Endothelial cell of umbilical vein (primary cell): Measurements from ENCODE around the gene MGST3. TPM values are rescaled to one million over a fixed set of nuclear protein-coding genes. Genes with fewer than 3 reads are reported as not detected.
"Not testable (repeated sequence)": the region's sequence is repeated elsewhere in the genome, so short reads cannot be mapped to it uniquely, and the experiment has no call there.

Experiments used
- BruUV-seq: library from RNA; stranded (reverse); fragments of 400-500 nt; replicated peaks from 2 replicates; lab custom pipeline; 2021; lab: Mats Ljungman, UMichigan
- CTCF ChIA-PET: fragments of 300-600, 350-600 bp; sonication (Branson Sonifier 250); formaldehyde crosslinking; loops from one replicate; lab custom pipeline; 2021; ENCODE audit warnings: antibody characterized with exemption, inconsistent platforms; lab: Charles Lee
- POLR2A ChIA-PET: fragments of 300-600, 350-600 bp; sonication (Branson Sonifier 250); formaldehyde crosslinking; loops from one replicate; lab custom pipeline; 2021; ENCODE audit warnings: antibody characterized with exemption, inconsistent platforms; lab: Charles Lee
- DNase-seq: peaks from one replicate; pipeline ENCODE4 v3.0.0-alpha.2; 2011; ENCODE audit warnings: low read depth, low spot score
- FAIRE-seq: peaks from 2 replicates; lab custom pipeline; 2011; peaks lifted over from hg19 to GRCh38; lab: Jason Lieb, UNC
- H2AFZ ChIP-seq: 2 replicates; pipeline ENCODE4 v1.6.0; 2012; ENCODE audit warnings: low read depth, low read length, control low read depth, inconsistent platforms
- H3K27ac ChIP-seq: 2 replicates; pipeline ENCODE4 v1.5.1; 2011; ENCODE audit warnings: low read depth, mild to moderate bottlenecking, control low read depth, low read length, moderate library complexity; ENCODE audit not compliant: insufficient read depth
- H3K27me3 ChIP-seq, 2 experiments: 2 replicates each; pipeline versions ENCODE4 v1.6.0 to v1.6.1; 2011; ENCODE audit warnings: low read length in 2 of 2, mixed read lengths in 1 of 2; ENCODE audit not compliant: control insufficient read depth in 2 of 2, insufficient read depth in 2 of 2
- H3K36me3 ChIP-seq, 2 experiments: 2 replicates in 1 of 2; 3 replicates in 1 of 2; pipeline ENCODE4 v1.5.1; 2011; ENCODE audit warnings: low read length in 2 of 2, mild to moderate bottlenecking in 1 of 2, moderate library complexity in 1 of 2; ENCODE audit not compliant: control insufficient read depth in 2 of 2, insufficient read depth in 2 of 2; ENCODE audit errors: extremely low read depth in 1 of 2
- H3K4me1 ChIP-seq: 3 replicates; pipeline ENCODE4 v1.5.1; 2011; ENCODE audit warnings: mild to moderate bottlenecking, low read length; ENCODE audit not compliant: control insufficient read depth, insufficient read depth; ENCODE audit errors: extremely low read depth
- H3K4me2 ChIP-seq: 2 replicates; pipeline ENCODE4 v1.6.1; 2011; ENCODE audit warnings: low read length, control low read depth, mixed read lengths; ENCODE audit not compliant: insufficient read depth
- H3K4me3 ChIP-seq, 3 experiments: fragments of 200-600 bp in 1 of 3; sonication (generic), shearing (Covaris generic) in 1 of 3; replicated peaks in 1 of 3; 2 replicates each; pipeline ENCODE4 v1.5.1; 2011 to 2016; ENCODE audit warnings: control low read depth in 3 of 3, low read length in 3 of 3, mild to moderate bottlenecking in 2 of 3, inconsistent platforms in 1 of 3, low read depth in 1 of 3, moderate library complexity in 1 of 3; ENCODE audit not compliant: insufficient read depth in 1 of 3
- H3K79me2 ChIP-seq: 2 replicates; pipeline ENCODE4 v1.6.0; 2012; ENCODE audit warnings: low read length, inconsistent platforms; ENCODE audit not compliant: control insufficient read depth, insufficient read depth
- H3K9ac ChIP-seq: replicated peaks from 2 replicates; pipeline ENCODE3; 2011; ENCODE audit warnings: low read length, control low read depth; ENCODE audit not compliant: insufficient read depth; ENCODE audit errors: extremely low read depth
- H3K9me1 ChIP-seq: replicated peaks from 3 replicates; pipeline ENCODE4 v1.6.0; 2011; ENCODE audit warnings: mild to moderate bottlenecking, low read length; ENCODE audit not compliant: control insufficient read depth, insufficient read depth; ENCODE audit errors: extremely low read depth
- H3K9me3 ChIP-seq: replicated peaks from 2 replicates; pipeline ENCODE4 v1.5.1; 2012; ENCODE audit warnings: low read length, inconsistent platforms; ENCODE audit not compliant: control insufficient read depth, insufficient read depth
- H4K20me1 ChIP-seq: replicated peaks from 2 replicates; pipeline ENCODE3; 2011; ENCODE audit warnings: mild to moderate bottlenecking, low read length; ENCODE audit not compliant: control insufficient read depth, insufficient read depth; ENCODE audit errors: extremely low read depth
- JUN ChIP-seq: IDR thresholded peaks from 2 replicates; pipeline ENCODE4 v1.6.1; 2011; ENCODE audit warnings: borderline replicate concordance, low read depth; ENCODE audit not compliant: insufficient read length, insufficient read depth
- POLR2AphosphoS5 ChIP-seq: IDR thresholded peaks from 2 replicates; pipeline ENCODE4 v1.6.1; 2012; ENCODE audit warnings: low read depth, mild to moderate bottlenecking, control low read depth, low read length, moderate library complexity; ENCODE audit not compliant: insufficient read depth
- dilution Hi-C: fragments of 300-500 bp; cut with MboI; formaldehyde crosslinking; loops from one replicate; pipeline ENCODE4 v1.15.0; 2019; ENCODE audit warnings: low sequenced_read_pairs; ENCODE audit not compliant: extremely low pct_ligation_motif_present
- intact Hi-C: fragments of 100-400 bp; cut with micrococcal nuclease; formaldehyde crosslinking; loops from one replicate; pipeline ENCODE4 v1.10.0; 2022
- polyA plus RNA-seq, 4 experiments: library from polyadenylated mRNA; depleted of rRNA in 3 of 4; stranded (reverse) in 3 of 4; unstranded in 1 of 4; fragments of >200 nt; gene quantifications; 2 replicates each; pipeline versions ENCODE4 v1.2.1 to v1.2.3, GENCODE V29; 2011 to 2012; ENCODE audit warnings: missing spikeins in 1 of 4
- total RNA-seq: library from RNA; stranded (reverse); gene quantifications from 2 replicates; pipeline ENCODE4 v1.2.3, GENCODE V29; 2021

MGST3 gene
- total and polyA plus RNA-seq, 2 donors (not counting 3 experiments of a cell fraction or from before 2014, with no cell fraction given), result 164 to 288 TPM

DNA sequence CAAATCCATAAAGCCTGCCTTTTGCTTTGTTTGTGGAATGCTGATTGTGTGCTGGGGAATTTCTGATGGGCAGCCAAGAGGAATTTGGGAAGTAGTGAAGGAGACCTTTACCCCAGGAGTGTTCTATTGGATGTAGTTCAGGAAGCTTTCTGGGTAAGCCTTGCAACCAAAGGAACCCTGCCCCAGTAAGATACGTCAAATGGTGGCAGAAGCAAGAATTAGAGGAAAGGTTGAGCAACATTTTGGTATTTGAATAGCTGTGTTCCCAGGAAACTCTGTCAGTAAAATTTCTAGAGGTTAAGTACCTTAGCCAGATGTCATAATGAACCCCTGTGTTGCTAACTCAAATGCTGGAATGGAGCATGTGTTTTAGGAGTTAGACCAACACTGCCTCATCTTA is 6.4 kb downstream of the MGST3 start:
- dilution Hi-C loops, result no loop called here
- H3K4me2 ChIP-seq, result no peak overlapping the region
- H3K9me3 ChIP-seq, result no peaks in the 10 kb centered on the region
- H3K36me3 ChIP-seq, result peaks cover 0 to 4% of the 10 kb centered on the region in 2 experiments
- H4K20me1 ChIP-seq, result no peaks in the 10 kb centered on the region
- H3K27ac ChIP-seq, result no peak overlapping the region
- no peaks in the 10 kb centered on the region for H3K9me1 ChIP-seq
- CTCF ChIA-PET, result interaction anchor here (1.1 kb wide), 2 partner anchors 8 to 35 kb away, joined by 4 read pairs; no protein-coding TSS in a partner anchor
- no peak overlapping the region for H3K9ac ChIP-seq
- DNase-seq, result peak; percentile 72
- POLR2A ChIA-PET, result interaction anchor here (0.5 to 0.6 kb wide), 2 partner anchors 108 to 842 kb away, joined by 3 read pairs; no protein-coding TSS in a partner anchor
- peak; percentile 27 for TF ChIP-seq POLR2AphosphoS5
- no peak for TF ChIP-seq JUN
- intact Hi-C loops, result no loop called here
- FAIRE-seq, result no peak
- peaks cover 26% of the 10 kb centered on the region for H3K4me1 ChIP-seq
- peaks cover 31% of the 10 kb centered on the region for H3K79me2 ChIP-seq
- H2AFZ ChIP-seq, result no peak overlapping the region
- BruUV-seq, result no TSS peak
- no peaks in the 10 kb centered on the region for H3K27me3 ChIP-seq
- H3K4me3 ChIP-seq, result no peak overlapping the region

DNA sequence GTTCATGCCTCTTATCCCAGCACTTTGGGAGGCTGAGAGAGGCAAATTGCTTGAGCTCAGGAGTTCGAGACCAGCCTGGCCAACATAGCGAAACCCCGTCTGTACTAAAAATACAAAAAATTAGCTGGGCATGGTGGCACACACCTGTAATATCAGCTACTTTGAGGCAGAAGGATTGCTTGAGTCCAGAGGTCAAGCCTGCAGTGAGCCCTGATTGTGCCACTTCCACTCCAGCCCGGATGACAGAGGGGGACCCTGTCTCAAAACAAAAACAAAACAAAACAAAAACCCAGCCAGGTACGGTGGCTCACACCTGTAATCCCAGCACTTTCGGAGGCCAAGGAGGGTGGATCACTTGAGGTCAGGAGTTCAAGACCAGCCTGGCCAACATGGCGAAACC is 7.2 kb downstream of the MGST3 start:
- CTCF ChIA-PET, H4K20me1 ChIP-seq, dilution Hi-C loops, H3K9ac ChIP-seq, BruUV-seq, H3K27me3 ChIP-seq, H3K36me3 ChIP-seq, H3K4me3 ChIP-seq, H2AFZ ChIP-seq, DNase-seq, H3K9me3 ChIP-seq, H3K27ac ChIP-seq, POLR2A ChIA-PET, H3K4me2 ChIP-seq, intact Hi-C loops, H3K9me1 ChIP-seq, FAIRE-seq: not testable (repeated sequence)
- Histone ChIP-seq H3K79me2 (peaks cover 28% of the 10 kb centered on the region), H3K4me1 (peaks cover 18% of the 10 kb centered on the region)
